HG03280 (cell line): ENCODE measurements around the gene TUBG2.

ENCODE experiments used
- ATAC-seq: cut with Tn5 transposase; IDR thresholded peaks from one replicate; pipeline ENCODE4 v1.9.1; 2021; ENCODE audit warnings: mild to moderate bottlenecking, moderate library complexity; ENCODE audit not compliant: unreplicated experiment

The TUBG2 gene

GRCh38 chr17:42695500-42695899 lies 36.4 kb downstream of the TUBG2 start:
- ATAC-seq, result no peak

GRCh38 chr17:42697108-42697811 lies 38.2 kb downstream of the TUBG2 start:
- no peak for ATAC-seq

- no peak for ATAC-seq
Measured at GRCh38 chr17:42698736-42699414, 39.8 kb downstream of the TUBG2 start.

GRCh38 chr17:42699415-42699740 lies 40.3 kb downstream of the TUBG2 start:
- no peak for ATAC-seq

GRCh38 chr17:42700586-42701289 lies 41.7 kb downstream of the TUBG2 start:
- ATAC-seq, result no peak

- no peak for ATAC-seq
Measured at GRCh38 chr17:42702446-42702845, 43.4 kb downstream of the TUBG2 start.

GRCh38 chr17:42704490-42704836 lies 45.4 kb downstream of the TUBG2 start:
- ATAC-seq, result peak; percentile 25

- ATAC-seq, result peak; percentile 70
Measured at GRCh38 chr17:42704837-42705494, 45.9 kb downstream of the TUBG2 start.

GRCh38 chr17:42706732-42707131 lies 47.6 kb downstream of the TUBG2 start:
- ATAC-seq, result no peak

- no peak for ATAC-seq
Measured at GRCh38 chr17:42708588-42708987, 49.5 kb downstream of the TUBG2 start.

- ATAC-seq, result no peak
Measured at GRCh38 chr17:42709561-42709960, 50.5 kb downstream of the TUBG2 start.
